Omental fat pad (tissue), 4 donors: Measurements from ENCODE around the gene FXR2. TPM values are rescaled to one million over a fixed set of nuclear protein-coding genes. Genes with fewer than 3 reads are reported as not detected.

Experiments
- ATAC-seq: fragments of 150-250 bp; one replicate; pipeline ENCODE4 v1.9.1; 2016; ENCODE audit warnings: mild to moderate bottlenecking, moderate library complexity; ENCODE audit not compliant: low FRiP score
- DNase-seq: peaks from one replicate; pipeline ENCODE4 v3.0.0-alpha.2; 2019; ENCODE audit warnings: low spot score
- total RNA-seq, 4 donors: library from RNA; depleted of rRNA; stranded (reverse); fragments of >200 nt; gene quantifications; one replicate each; pipeline ENCODE4 v1.1.0, GENCODE V29; 2016
- TF ChIP-seq, protein P1 (sequence below), 3 donors: fragments of 450-650 bp; IDR thresholded peaks; one replicate each; pipeline ENCODE4 v1.5.1; 2016 to 2017; ENCODE audit warnings: antibody characterized with exemption in 3 of 3, mild to moderate bottlenecking in 3 of 3, moderate library complexity in 2 of 3

FXR2 gene
- total RNA-seq, 4 donors from 2014 or later = 17.8 to 30.3 (median 22.7) TPM

DNA sequence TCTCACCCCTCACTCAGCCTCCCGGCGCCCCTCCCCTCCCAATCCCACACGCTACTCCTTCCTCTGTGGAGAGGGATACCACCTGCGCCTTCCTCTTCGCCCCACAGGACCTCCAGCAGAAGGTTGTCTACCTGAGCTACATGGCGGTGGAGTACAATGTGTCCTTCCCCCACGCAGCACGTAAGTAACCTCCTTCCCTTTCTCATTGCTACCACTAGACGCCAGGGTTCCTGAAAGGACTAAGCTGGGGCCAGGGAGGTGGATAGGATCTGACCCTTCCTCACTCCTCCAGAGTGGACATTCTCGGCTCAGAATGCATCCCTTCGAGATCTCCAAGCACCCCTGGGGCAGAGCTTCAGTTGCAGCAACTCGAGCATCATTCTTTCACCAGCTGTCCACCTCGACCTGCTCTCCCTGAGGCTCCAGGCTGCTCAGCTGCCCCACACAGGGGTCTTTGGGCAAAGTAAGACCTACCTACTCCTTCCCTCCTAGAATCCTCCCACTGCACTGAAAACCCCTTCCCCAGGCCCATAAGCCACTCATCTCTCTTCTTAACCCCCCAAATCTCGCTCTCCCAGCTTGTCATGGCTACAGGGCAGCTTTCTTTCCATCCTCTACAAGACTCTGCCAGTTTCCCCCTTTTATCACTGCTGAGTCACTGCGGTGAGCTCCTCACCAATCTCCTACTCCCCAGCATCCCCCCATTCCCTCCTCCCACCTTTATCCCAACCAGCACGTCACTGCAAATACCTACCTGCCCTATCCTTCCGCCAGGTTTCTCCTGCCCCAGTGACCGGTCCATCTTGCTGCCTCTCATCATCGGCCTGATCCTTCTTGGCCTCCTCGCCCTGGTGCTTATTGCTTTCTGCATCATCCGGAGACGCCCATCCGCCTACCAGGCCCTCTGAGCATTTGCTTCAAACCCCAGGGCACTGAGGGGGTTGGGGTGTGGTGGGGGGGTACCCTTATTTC lies 33.8 kb downstream of the FXR2 start:
- no peak for DNase-seq
- TF ChIP-seq, protein P1, sequence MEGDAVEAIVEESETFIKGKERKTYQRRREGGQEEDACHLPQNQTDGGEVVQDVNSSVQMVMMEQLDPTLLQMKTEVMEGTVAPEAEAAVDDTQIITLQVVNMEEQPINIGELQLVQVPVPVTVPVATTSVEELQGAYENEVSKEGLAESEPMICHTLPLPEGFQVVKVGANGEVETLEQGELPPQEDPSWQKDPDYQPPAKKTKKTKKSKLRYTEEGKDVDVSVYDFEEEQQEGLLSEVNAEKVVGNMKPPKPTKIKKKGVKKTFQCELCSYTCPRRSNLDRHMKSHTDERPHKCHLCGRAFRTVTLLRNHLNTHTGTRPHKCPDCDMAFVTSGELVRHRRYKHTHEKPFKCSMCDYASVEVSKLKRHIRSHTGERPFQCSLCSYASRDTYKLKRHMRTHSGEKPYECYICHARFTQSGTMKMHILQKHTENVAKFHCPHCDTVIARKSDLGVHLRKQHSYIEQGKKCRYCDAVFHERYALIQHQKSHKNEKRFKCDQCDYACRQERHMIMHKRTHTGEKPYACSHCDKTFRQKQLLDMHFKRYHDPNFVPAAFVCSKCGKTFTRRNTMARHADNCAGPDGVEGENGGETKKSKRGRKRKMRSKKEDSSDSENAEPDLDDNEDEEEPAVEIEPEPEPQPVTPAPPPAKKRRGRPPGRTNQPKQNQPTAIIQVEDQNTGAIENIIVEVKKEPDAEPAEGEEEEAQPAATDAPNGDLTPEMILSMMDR (IDR thresholded peaks at IDR 0.05) = no peak
- ATAC-seq = no peak

DNA sequence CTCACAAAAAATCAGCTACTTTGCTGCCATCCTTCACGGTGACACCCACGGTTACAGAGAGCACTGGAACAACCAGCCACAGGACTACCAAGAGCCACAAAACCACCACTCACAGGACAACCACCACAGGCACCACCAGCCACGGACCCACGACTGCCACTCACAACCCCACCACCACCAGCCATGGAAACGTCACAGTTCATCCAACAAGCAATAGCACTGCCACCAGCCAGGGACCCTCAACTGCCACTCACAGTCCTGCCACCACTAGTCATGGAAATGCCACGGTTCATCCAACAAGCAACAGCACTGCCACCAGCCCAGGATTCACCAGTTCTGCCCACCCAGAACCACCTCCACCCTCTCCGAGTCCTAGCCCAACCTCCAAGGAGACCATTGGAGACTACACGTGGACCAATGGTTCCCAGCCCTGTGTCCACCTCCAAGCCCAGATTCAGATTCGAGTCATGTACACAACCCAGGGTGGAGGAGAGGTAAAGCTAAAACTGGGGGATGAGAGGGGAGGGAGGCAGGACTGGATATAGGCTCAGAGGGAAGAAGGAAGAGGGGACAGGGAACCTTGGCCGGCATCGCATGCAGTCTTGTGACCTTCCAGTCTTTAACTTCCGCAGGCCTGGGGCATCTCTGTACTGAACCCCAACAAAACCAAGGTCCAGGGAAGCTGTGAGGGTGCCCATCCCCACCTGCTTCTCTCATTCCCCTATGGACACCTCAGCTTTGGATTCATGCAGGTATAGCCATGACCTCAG lies 34.7 kb downstream of the FXR2 start:
- DNase-seq = no peak
- TF ChIP-seq, protein P1 (IDR thresholded peaks at IDR 0.05) = no peak
- ATAC-seq = no peak

GRCh38 chr17:7579001-7579833 lies 35.5 kb downstream of the FXR2 start, which contains the start of gene CD68:
Gene CD68, plus strand, starts transcription at chr17:7579638. Its CDS starts 40 bp downstream, at chr17:7579678.
- peak; percentile 67 for DNase-seq
- ATAC-seq = peak; percentile 75
- TF ChIP-seq, protein P1 (IDR thresholded peaks at IDR 0.05) = no peak

DNA sequence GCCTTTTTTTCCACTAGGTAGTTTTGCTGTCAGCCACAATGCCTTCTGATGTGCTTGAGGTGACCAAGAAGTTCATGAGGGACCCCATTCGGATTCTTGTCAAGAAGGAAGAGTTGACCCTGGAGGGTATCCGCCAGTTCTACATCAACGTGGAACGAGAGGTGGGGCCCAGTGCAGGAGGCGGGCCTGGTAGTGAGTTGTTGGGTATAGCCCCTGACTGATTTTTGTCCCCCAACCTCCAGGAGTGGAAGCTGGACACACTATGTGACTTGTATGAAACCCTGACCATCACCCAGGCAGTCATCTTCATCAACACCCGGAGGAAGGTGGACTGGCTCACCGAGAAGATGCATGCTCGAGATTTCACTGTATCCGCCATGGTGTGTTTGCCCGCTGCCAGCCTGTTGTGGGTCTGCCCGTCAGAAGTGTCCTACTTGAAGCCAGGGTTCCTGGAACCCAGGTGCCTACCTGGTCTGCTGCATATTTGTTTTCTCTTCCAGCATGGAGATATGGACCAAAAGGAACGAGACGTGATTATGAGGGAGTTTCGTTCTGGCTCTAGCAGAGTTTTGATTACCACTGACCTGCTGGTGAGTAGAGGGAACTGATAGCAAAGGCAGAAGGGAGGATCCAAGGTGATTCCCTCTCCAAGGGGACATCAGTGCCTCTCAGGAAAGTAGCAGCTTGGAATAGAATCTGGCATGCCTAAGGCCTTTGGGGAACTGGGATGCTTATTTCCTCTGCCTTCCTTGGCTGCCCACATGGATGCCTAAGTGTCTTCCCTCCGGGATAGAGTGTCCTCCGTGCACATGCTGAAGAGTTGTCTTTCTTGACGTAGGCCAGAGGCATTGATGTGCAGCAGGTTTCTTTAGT lies 37.1 kb downstream of the FXR2 start:
- TF ChIP-seq, protein P1 (IDR thresholded peaks at IDR 0.05) = no peak
- no peak for ATAC-seq
- no peak for DNase-seq

- no peak for DNase-seq
- no peak for ATAC-seq
- TF ChIP-seq, protein P1 (IDR thresholded peaks at IDR 0.05) = no peak
These were observed 38.2 kb downstream of the FXR2 start for GRCh38 chr17:7576432-7576937.
